Activated CD8-positive, alpha-beta memory T cell treated with anti-CD3 and anti-CD28 coated beads, Interleukin-2, amount 10 ng/mL, durations not matched to agents 7 days and 5 days (primary cell): ENCODE measurements around the gene NFE2L2. TPM values are rescaled to one million over a fixed set of nuclear protein-coding genes. Genes with fewer than 3 reads are reported as not detected.
"Not testable (repeated sequence)": the region's sequence is repeated elsewhere in the genome, so short reads cannot be mapped to it uniquely, and the experiment has no call there.

Experiments
- ATAC-seq: fragments of 150-1000 bp; cut with Tn5 transposase; one replicate; pipeline ENCODE4 v1.10.0; 2021; ENCODE audit warnings: moderate library complexity
- CTCF ChIA-PET: fragments of 350-600 bp; sonication (Branson Sonifier 250); formaldehyde crosslinking; loops from one replicate; lab custom pipeline; 2021; ENCODE audit warnings: antibody characterized with exemption; lab: Charles Lee
- DNase-seq: peaks from one replicate; pipeline ENCODE4 v3.0.0-alpha.2; 2020
- H3K27ac Mint-ChIP-seq: one replicate; pipeline ENCODE4 v1.8.0; 2021; ENCODE audit warnings: mild to moderate bottlenecking, mixed read lengths
- H3K27me3 Mint-ChIP-seq: one replicate; pipeline ENCODE4 v1.8.0; 2021; ENCODE audit warnings: mixed read lengths
- H3K36me3 Mint-ChIP-seq: one replicate; pipeline ENCODE4 v1.8.0; 2021; ENCODE audit warnings: mild to moderate bottlenecking, mixed read lengths
- H3K4me1 Mint-ChIP-seq: one replicate; pipeline ENCODE4 v1.8.0; 2021; ENCODE audit warnings: mixed read lengths
- H3K4me3 Mint-ChIP-seq: one replicate; pipeline ENCODE4 v1.8.0; 2021; ENCODE audit warnings: mild to moderate bottlenecking, moderate library complexity, mixed read lengths
- H3K9me3 Mint-ChIP-seq: one replicate; pipeline ENCODE4 v1.8.0; 2022; ENCODE audit warnings: low read depth, mixed read lengths
- total RNA-seq, 2 experiments: library from RNA; stranded (reverse); gene quantifications; one replicate each; pipeline ENCODE4 v1.2.3, GENCODE V29; 2021

Gene NFE2L2
- total RNA-seq, 2 experiments from 2014 or later = 56.5 to 58.9 TPM

GRCh38 chr2:177273408-177273807, 8.9 kb upstream of the NFE2L2 start:
- H3K27ac Mint-ChIP-seq = no peak overlapping the region
- H3K4me1 Mint-ChIP-seq = peaks cover 18% of the 10 kb centered on the region
- peaks cover 1% of the 10 kb centered on the region for H3K36me3 Mint-ChIP-seq
- H3K4me3 Mint-ChIP-seq = no peak overlapping the region
- CTCF ChIA-PET = interaction anchor here (1.7 to 12.8 kb wide), 3 partner anchors 9 to 109 kb away, joined by 6 to 314 read pairs (median 21); partner anchors contain the start of gene NFE2L2
- H3K27me3 Mint-ChIP-seq = no peaks in the 10 kb centered on the region
- H3K9me3 Mint-ChIP-seq = no peaks in the 10 kb centered on the region
- ATAC-seq (no peak), DNase-seq (no peak)

- CTCF ChIA-PET = interaction anchor here (2.2 to 12.8 kb wide), 3 partner anchors 9 to 109 kb away, joined by 8 to 314 read pairs (median 21); partner anchors contain the start of gene NFE2L2
- Mint-ChIP-seq H3K27me3 (no peaks in the 10 kb centered on the region), H3K27ac (peak overlapping the region; percentile 19), H3K4me3 (no peak overlapping the region), H3K9me3 (no peaks in the 10 kb centered on the region), H3K36me3 (peaks cover 4% of the 10 kb centered on the region), H3K4me1 (peaks cover 19% of the 10 kb centered on the region)
- ATAC-seq (no peak), DNase-seq (no peak)
Measured at GRCh38 chr2:177272765-177273164, 8.2 kb upstream of the NFE2L2 start.

- no peaks in the 10 kb centered on the region for H3K9me3 Mint-ChIP-seq
- peaks cover 9% of the 10 kb centered on the region for H3K36me3 Mint-ChIP-seq
Measured at GRCh38 chr2:177271981-177272666, 7.6 kb upstream of the NFE2L2 start.

GRCh38 chr2:177270531-177270930, 6.0 kb upstream of the NFE2L2 start:
- Mint-ChIP-seq H3K4me3 (no peak overlapping the region), H3K9me3 (no peaks in the 10 kb centered on the region), H3K27ac (no peak overlapping the region), H3K27me3 (no peaks in the 10 kb centered on the region), H3K36me3 (peaks cover 11% of the 10 kb centered on the region), H3K4me1 (peaks cover 39% of the 10 kb centered on the region)
- ATAC-seq (no peak), DNase-seq (no peak)
- CTCF ChIA-PET = interaction anchor here (2.2 to 12.8 kb wide), 2 partner anchors 18 to 106 kb away, joined by 8 to 314 read pairs; no protein-coding TSS in a partner anchor

More at GRCh38 chr2:177271981-177272666, 7.6 kb upstream of the NFE2L2 start:
- peak; percentile 63 for ATAC-seq
- CTCF ChIA-PET = interaction anchor here (2.2 to 12.8 kb wide), 3 partner anchors 8 to 108 kb away, joined by 8 to 314 read pairs (median 21); partner anchors contain the start of gene NFE2L2
- H3K27ac Mint-ChIP-seq = no peak overlapping the region
- H3K27me3 Mint-ChIP-seq = no peaks in the 10 kb centered on the region
- H3K4me3 Mint-ChIP-seq = no peak overlapping the region
- peaks cover 25% of the 10 kb centered on the region for H3K4me1 Mint-ChIP-seq
- DNase-seq = no peak

- Mint-ChIP-seq H3K27ac (no peak overlapping the region), H3K4me3 (no peak overlapping the region), H3K27me3 (no peaks in the 10 kb centered on the region), H3K36me3 (peaks cover 11% of the 10 kb centered on the region), H3K9me3 (no peaks in the 10 kb centered on the region), H3K4me1 (peaks cover 39% of the 10 kb centered on the region)
- CTCF ChIA-PET = interaction anchor here (12.8 kb wide), 1 partner anchor 19 kb away, joined by 314 read pairs; no protein-coding TSS in a partner anchor
- DNase-seq = no peak
- no peak for ATAC-seq
Measured at GRCh38 chr2:177268901-177269300, 4.4 kb upstream of the NFE2L2 start.

- no peak for DNase-seq
- no peak for ATAC-seq
- CTCF ChIA-PET = interaction anchor here (1.3 to 12.8 kb wide), 2 partner anchors 20 to 61 kb away, joined by 4 to 314 read pairs; no protein-coding TSS in a partner anchor
- Mint-ChIP-seq H3K27me3 (no peaks in the 10 kb centered on the region), H3K36me3 (peaks cover 11% of the 10 kb centered on the region), H3K4me3 (no peak overlapping the region), H3K27ac (no peak overlapping the region), H3K9me3 (no peaks in the 10 kb centered on the region), H3K4me1 (peaks cover 39% of the 10 kb centered on the region)
Measured at GRCh38 chr2:177268187-177268871, 3.8 kb upstream of the NFE2L2 start.

- Mint-ChIP-seq H3K36me3 (peaks cover 22% of the 10 kb centered on the region), H3K4me1 (peaks cover 35% of the 10 kb centered on the region)
- not testable (repeated sequence) for H3K4me3 Mint-ChIP-seq, H3K27me3 Mint-ChIP-seq, DNase-seq, H3K9me3 Mint-ChIP-seq, H3K27ac Mint-ChIP-seq, ATAC-seq
- CTCF ChIA-PET = interaction anchor here (4.2 to 12.8 kb wide), 3 partner anchors 21 to 101 kb away, joined by 38 to 314 read pairs (median 82); no protein-coding TSS in a partner anchor
Measured at GRCh38 chr2:177266955-177267354, 2.4 kb upstream of the NFE2L2 start.

GRCh38 chr2:177265824-177266817, 1.6 kb upstream of the NFE2L2 start:
- CTCF ChIA-PET = interaction anchor here (0.9 to 12.8 kb wide), 7 partner anchors 22 to 613 kb away, joined by 3 to 314 read pairs (median 36); no protein-coding TSS in a partner anchor
- no peak for ATAC-seq
- no peak for DNase-seq
- Mint-ChIP-seq H3K9me3 (no peaks in the 10 kb centered on the region), H3K27ac (peak overlapping the region; percentile 98), H3K4me3 (peak overlapping the region; percentile 97), H3K27me3 (no peaks in the 10 kb centered on the region), H3K4me1 (peaks cover 39% of the 10 kb centered on the region), H3K36me3 (peaks cover 27% of the 10 kb centered on the region)

- ATAC-seq = peak; percentile 16
- Mint-ChIP-seq H3K27me3 (no peaks in the 10 kb centered on the region), H3K4me1 (peaks cover 50% of the 10 kb centered on the region), H3K4me3 (peak overlapping the region; percentile 97), H3K9me3 (no peaks in the 10 kb centered on the region), H3K36me3 (peaks cover 38% of the 10 kb centered on the region), H3K27ac (peak overlapping the region; percentile 98)
- no peak for DNase-seq
- CTCF ChIA-PET = interaction anchor here (0.8 to 12.8 kb wide), 29 partner anchors 9 to 128 kb away, joined by 3 to 314 read pairs (median 7); partner anchors contain the start of genes AGPS and HNRNPA3
Measured at GRCh38 chr2:177264209-177264692, 276 bp downstream of the NFE2L2 start.

GRCh38 chr2:177263451-177264208, 897 bp downstream of the NFE2L2 start:
- Mint-ChIP-seq H3K36me3 (peaks cover 45% of the 10 kb centered on the region), H3K27ac (peak overlapping the region; percentile 96), H3K4me3 (peak overlapping the region; percentile 97), H3K4me1 (peaks cover 55% of the 10 kb centered on the region), H3K9me3 (no peaks in the 10 kb centered on the region), H3K27me3 (no peaks in the 10 kb centered on the region)
- ATAC-seq (peak; percentile 65), DNase-seq (peak; percentile 96)
- CTCF ChIA-PET = interaction anchor here (0.6 to 12.8 kb wide), 31 partner anchors 9 to 129 kb away, joined by 3 to 314 read pairs (median 5); partner anchors contain the start of genes AGPS and HNRNPA3

- no peaks in the 10 kb centered on the region for H3K27me3 Mint-ChIP-seq
- peaks cover 60% of the 10 kb centered on the region for H3K4me1 Mint-ChIP-seq
- H3K4me3 Mint-ChIP-seq = peak overlapping the region; percentile 97
- H3K9me3 Mint-ChIP-seq = no peaks in the 10 kb centered on the region
- peaks cover 48% of the 10 kb centered on the region for H3K36me3 Mint-ChIP-seq
- no peak for ATAC-seq
- CTCF ChIA-PET = interaction anchor here (0.6 to 12.8 kb wide), 27 partner anchors 9 to 114 kb away, joined by 3 to 314 read pairs (median 6); partner anchors contain the start of gene HNRNPA3
- peak overlapping the region; percentile 96 for H3K27ac Mint-ChIP-seq
- no peak for DNase-seq
Measured at GRCh38 chr2:177262958-177263450, 1.5 kb downstream of the NFE2L2 start.
